Esophagus muscularis mucosa (tissue), 4 donors: ENCODE data around the gene CDK5RAP2. TPM values are rescaled to one million over a fixed set of nuclear protein-coding genes. Genes with fewer than 3 reads are reported as not detected.

Source experiments
- DNase-seq: peaks from one replicate; pipeline ENCODE4 v3.0.0-alpha.2; 2017; ENCODE audit errors: extremely low spot score
- H3K27ac ChIP-seq, 4 donors: fragments of 200-600 bp; sonication (generic); replicated peaks in 1 of 4; 1 replicate in 3 of 4; 2 replicates in 1 of 4; pipeline ENCODE4 v1.5.1; 2016 to 2019; ENCODE audit warnings: mild to moderate bottlenecking in 1 of 4
- H3K27me3 ChIP-seq, 4 donors: fragments of 200-600 bp; sonication (generic); one replicate each; pipeline versions ENCODE4 v1.5.1 to v1.6.0; 2016 to 2019
- H3K36me3 ChIP-seq, 4 donors: fragments of 200-600 bp; sonication (generic); one replicate each; pipeline ENCODE4 v1.5.1; 2016 to 2019
- H3K4me1 ChIP-seq, 4 donors: fragments of 200-600 bp; sonication (generic); one replicate each; pipeline ENCODE4 v1.5.1; 2016 to 2019
- H3K4me3 ChIP-seq, 4 donors: fragments of 200-600 bp; sonication (generic); 1 replicate in 2 of 4; 2 replicates in 2 of 4; pipeline ENCODE4 v1.5.1; 2016 to 2019; ENCODE audit warnings: mild to moderate bottlenecking in 4 of 4, moderate library complexity in 1 of 4
- H3K9me3 ChIP-seq, 4 donors: fragments of 200-600 bp; sonication (generic); 1 replicate in 3 of 4; 2 replicates in 1 of 4; pipeline ENCODE4 v1.5.1; 2016 to 2019
- EP300 ChIP-seq: sonication (generic); formaldehyde crosslinking; IDR thresholded peaks from one replicate; pipeline ENCODE4 v1.6.1; 2017; ENCODE audit warnings: antibody characterized with exemption
- POLR2A ChIP-seq: fragments of 450-650 bp; IDR thresholded peaks from one replicate; pipeline ENCODE4 v1.6.1; 2017; ENCODE audit warnings: antibody characterized with exemption, moderate library complexity, mild to moderate bottlenecking, low read depth
- POLR2AphosphoS5 ChIP-seq, 2 donors: sonication (generic); formaldehyde crosslinking; IDR thresholded peaks; one replicate each; pipeline ENCODE4 v1.6.1; 2017; ENCODE audit warnings: antibody characterized with exemption in 2 of 2
- WGBS: methylation state at CpG from one replicate; pipeline ENCODE4 v1.1.5; 2018; 5-methylcytosine and 5-hydroxymethylcytosine counted together
- intact Hi-C: fragments of 100-400 bp; cut with DNase I; formaldehyde crosslinking; loops from one replicate; pipeline ENCODE4 v1.15.1; 2023
- total RNA-seq, 4 donors: library from RNA; depleted of rRNA; stranded (reverse); fragments of >200 nt; gene quantifications; one replicate each; pipeline versions ENCODE4 v1.1.0 to v1.2.1, GENCODE V29; 2016
- TF ChIP-seq, protein P1 (sequence below), 3 experiments: fragments of 200-600 bp in 2 of 3; fragments of 450-650 bp in 1 of 3; sonication (generic) in 2 of 3; IDR thresholded peaks; one replicate each; pipeline ENCODE4 v1.5.1; 2017 to 2019; ENCODE audit warnings: antibody characterized with exemption in 3 of 3, mild to moderate bottlenecking in 2 of 3, moderate library complexity in 1 of 3

The CDK5RAP2 gene
- total RNA-seq, 4 donors from 2014 or later: 34.6 to 38.6 (median 36.7) TPM

DNA sequence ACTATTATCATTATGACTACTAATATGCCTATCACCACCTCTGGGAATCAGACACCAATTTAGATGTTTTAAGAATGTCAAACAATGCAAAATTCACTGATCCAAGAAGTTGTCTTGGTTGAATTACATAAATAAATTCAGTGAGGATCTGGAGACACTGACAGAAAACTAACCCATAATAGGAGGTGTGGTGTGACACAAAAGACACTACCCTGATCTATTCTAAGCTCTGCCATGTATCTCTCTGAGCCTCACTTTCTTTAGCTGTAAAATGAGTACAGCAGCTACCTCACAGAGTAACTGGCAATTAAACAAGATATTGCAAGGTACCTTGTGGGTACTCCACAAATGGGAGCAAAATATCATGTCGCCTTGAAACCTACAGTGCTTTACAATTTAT, 7.5 kb downstream of the CDK5RAP2 start:
- no peak overlapping the region for H3K4me3 ChIP-seq
- peaks cover 24 to 47% (median 40%) of the 10 kb centered on the region in 4 donors for H3K36me3 ChIP-seq
- intact Hi-C loops: no loop called here
- peaks cover 24 to 49% (median 27%) of the 10 kb centered on the region in 4 donors for H3K4me1 ChIP-seq
- no peaks in the 10 kb centered on the region for H3K27me3 ChIP-seq
- no peak for TF ChIP-seq POLR2AphosphoS5 (IDR thresholded peaks at IDR 0.05)
- TF ChIP-seq, protein P1, sequence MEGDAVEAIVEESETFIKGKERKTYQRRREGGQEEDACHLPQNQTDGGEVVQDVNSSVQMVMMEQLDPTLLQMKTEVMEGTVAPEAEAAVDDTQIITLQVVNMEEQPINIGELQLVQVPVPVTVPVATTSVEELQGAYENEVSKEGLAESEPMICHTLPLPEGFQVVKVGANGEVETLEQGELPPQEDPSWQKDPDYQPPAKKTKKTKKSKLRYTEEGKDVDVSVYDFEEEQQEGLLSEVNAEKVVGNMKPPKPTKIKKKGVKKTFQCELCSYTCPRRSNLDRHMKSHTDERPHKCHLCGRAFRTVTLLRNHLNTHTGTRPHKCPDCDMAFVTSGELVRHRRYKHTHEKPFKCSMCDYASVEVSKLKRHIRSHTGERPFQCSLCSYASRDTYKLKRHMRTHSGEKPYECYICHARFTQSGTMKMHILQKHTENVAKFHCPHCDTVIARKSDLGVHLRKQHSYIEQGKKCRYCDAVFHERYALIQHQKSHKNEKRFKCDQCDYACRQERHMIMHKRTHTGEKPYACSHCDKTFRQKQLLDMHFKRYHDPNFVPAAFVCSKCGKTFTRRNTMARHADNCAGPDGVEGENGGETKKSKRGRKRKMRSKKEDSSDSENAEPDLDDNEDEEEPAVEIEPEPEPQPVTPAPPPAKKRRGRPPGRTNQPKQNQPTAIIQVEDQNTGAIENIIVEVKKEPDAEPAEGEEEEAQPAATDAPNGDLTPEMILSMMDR (IDR thresholded peaks at IDR 0.05): no peak
- no peak for TF ChIP-seq POLR2A
- TF ChIP-seq EP300: no peak
- peak overlapping the region in 1 of 4 donors; percentile 2 for H3K27ac ChIP-seq
- WGBS: 91% methylated on average over 1 of the region's 1 CpG
- no peak for DNase-seq
- H3K9me3 ChIP-seq: no peaks in the 10 kb centered on the region

DNA sequence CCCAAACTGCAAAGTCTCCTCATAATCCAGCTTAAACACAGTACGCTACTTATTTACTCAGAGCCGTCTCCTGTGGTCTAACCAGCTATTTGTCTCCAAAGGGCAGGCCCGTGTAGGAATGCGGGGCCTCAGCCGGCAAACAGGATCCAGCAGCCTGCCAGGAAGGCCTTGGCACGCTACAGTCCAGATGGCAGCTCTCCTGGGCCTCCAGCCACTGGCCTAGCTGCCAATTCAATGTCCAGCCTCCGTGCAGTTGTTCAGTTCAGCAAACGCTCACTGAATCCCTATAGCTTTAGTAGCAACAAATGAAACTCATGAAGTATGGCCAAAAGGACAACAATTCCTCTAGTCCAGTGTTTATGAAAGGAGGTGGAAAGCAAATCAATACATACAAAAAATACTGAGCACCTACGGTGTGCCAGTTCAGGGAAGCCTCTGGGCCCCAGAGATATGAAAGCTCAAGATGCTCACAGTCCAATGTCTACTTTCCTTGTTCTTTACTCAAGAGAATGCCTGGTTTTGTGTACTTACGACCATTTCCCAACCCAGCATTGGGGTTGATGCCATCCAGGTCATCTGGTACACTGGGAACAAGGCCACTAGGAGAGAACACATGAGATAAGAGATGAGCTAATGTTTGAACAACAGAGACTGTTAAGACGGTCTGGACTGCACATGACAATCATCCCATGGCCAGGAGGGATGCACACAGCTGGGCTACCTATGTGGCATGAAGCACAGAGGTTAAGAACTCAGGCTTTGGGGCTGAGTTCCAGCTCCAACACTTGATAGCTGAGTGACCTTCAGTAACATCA, 8.3 kb downstream of the CDK5RAP2 start:
- Histone ChIP-seq H3K4me1 (peaks cover 24 to 48% (median 27%) of the 10 kb centered on the region in 4 donors), H3K4me3 (no peak overlapping the region), H3K9me3 (no peaks in the 10 kb centered on the region), H3K36me3 (peaks cover 24 to 55% (median 47%) of the 10 kb centered on the region in 4 donors), H3K27ac (peak overlapping the region; percentile 5 to 48 (median 35)), H3K27me3 (no peaks in the 10 kb centered on the region)
- TF ChIP-seq POLR2A (no peak), POLR2AphosphoS5 (IDR thresholded peaks at IDR 0.05) (peak in 1 of 2 donors; percentile 16), EP300 (no peak)
- TF ChIP-seq, protein P1 (IDR thresholded peaks at IDR 0.05): no peak
- 63% methylated on average over 6 of the region's 11 CpGs for WGBS
- no peak for DNase-seq
- intact Hi-C loops: no loop called here

DNA sequence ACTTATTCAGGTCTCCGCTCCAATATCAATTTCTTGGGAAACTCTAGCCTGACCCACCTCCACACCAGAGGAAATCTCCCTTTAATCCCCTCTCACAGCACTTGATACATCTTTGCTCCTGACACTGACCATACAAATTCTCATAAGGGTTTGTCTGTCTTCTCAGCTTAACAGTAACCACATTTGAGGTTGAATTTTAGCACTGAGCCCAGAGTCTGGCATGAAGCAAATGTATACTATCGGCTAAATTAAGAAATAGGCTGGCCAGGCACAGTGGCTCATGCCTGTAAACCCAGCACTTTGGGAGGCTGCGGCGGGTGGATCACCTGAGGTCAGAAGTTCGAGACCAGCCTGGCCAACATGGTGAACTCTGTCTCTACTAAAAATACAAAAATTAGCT, 9.7 kb downstream of the CDK5RAP2 start:
- H3K9me3 ChIP-seq: no peaks in the 10 kb centered on the region
- H3K4me1 ChIP-seq: peaks cover 24 to 48% (median 27%) of the 10 kb centered on the region in 4 donors
- H3K4me3 ChIP-seq: no peak overlapping the region
- intact Hi-C loops: no loop called here
- DNase-seq: no peak
- WGBS: 97% methylated on average over 3 of the region's 5 CpGs
- peak overlapping the region in 3 of 4 donors; percentile 34 to 48 (median 36) for H3K27ac ChIP-seq
- no peaks in the 10 kb centered on the region for H3K27me3 ChIP-seq
- TF ChIP-seq, protein P1 (IDR thresholded peaks at IDR 0.05): no peak
- TF ChIP-seq POLR2AphosphoS5 (IDR thresholded peaks at IDR 0.05): no peak
- no peak for TF ChIP-seq POLR2A
- TF ChIP-seq EP300: no peak
- H3K36me3 ChIP-seq: peaks cover 24 to 64% (median 60%) of the 10 kb centered on the region in 4 donors

DNA sequence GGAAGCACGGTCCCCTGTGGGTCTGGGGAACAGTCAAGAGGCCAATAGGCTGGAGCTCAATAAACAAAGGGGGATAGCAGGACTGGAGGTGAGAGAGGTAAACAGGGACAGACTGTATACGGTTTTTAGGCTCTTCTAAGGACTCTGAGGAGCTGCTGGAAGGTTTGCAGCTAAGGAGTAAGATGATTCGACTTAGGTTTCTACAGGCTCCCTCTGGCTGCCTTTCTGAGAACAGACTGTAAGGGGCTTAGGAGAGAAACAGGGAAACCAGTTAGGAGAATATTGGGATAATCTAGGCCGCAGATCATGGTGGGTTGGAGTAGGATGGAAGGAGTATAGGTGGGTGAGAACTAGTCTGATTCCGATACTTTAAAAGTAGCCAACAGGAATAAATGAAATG, 10.4 kb downstream of the CDK5RAP2 start:
- H3K4me1 ChIP-seq: peaks cover 24 to 44% (median 27%) of the 10 kb centered on the region in 4 donors
- intact Hi-C loops: no loop called here

More for the DNA sequence above, 10.4 kb downstream of the CDK5RAP2 start:
- 88% methylated on average over 5 of the region's 5 CpGs for WGBS
- TF ChIP-seq EP300: no peak
- TF ChIP-seq, protein P1 (IDR thresholded peaks at IDR 0.05): no peak
- no peak for TF ChIP-seq POLR2A
- no peak for TF ChIP-seq POLR2AphosphoS5 (IDR thresholded peaks at IDR 0.05)
- Histone ChIP-seq H3K27ac (no peak overlapping the region), H3K9me3 (no peaks in the 10 kb centered on the region), H3K36me3 (peaks cover 24 to 71% (median 67%) of the 10 kb centered on the region in 4 donors), H3K4me3 (no peak overlapping the region), H3K27me3 (no peaks in the 10 kb centered on the region)
- no peak for DNase-seq
